ENCODE data around the gene UST.
"Not testable (repeated sequence)": the region's sequence is repeated elsewhere in the genome, so short reads cannot be mapped to it uniquely, and the experiment has no call there.

Gene UST

DNA sequence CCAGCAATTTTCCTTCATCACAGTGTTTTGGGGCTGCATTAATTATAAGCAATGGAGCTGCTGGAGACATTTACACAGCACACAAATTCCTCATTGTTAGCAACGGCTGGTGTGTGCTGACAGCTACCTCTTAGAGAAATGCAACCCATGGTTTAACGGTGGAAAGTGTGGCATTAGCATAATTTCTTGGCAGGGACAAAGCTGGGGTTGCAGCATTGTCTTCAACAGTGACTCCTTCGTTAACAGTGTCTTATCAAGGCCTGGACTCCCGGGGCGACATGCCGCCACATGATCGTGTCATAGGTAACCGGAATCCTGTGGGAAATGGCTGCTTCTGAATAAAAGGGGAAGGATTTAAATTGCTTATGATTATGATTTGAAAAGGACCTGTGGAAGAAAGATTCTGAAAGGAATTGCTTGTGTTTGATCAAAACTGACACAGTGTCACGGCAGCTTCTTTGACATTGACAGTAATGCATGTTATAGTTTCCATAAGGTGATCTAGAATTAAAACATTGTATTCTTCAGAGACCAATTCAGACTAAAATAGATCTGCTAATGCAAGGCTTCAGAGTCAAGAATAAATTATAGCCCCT, 128.0 kb downstream of the UST start:
- no peak for DNase-seq

DNA sequence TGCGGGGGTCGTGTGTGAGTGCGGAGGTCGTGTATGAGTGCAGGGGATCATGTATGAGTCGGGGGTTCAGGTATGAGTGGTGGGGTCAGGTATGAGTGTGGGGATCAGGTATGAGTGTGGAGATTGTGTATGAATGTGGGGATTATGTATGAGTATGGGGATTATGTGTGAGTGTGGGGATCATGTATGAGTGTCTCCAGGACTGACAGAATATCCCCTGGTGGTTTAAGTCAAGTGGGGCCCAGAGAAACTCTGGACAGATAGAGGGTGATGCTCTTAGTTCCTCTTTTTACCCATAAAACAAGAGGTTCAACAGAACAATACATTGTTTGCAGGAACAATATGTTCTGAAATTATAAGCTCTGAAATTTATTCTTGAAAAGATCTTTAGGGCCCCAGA, 131.9 kb downstream of the UST start:
- no peak for DNase-seq

DNA sequence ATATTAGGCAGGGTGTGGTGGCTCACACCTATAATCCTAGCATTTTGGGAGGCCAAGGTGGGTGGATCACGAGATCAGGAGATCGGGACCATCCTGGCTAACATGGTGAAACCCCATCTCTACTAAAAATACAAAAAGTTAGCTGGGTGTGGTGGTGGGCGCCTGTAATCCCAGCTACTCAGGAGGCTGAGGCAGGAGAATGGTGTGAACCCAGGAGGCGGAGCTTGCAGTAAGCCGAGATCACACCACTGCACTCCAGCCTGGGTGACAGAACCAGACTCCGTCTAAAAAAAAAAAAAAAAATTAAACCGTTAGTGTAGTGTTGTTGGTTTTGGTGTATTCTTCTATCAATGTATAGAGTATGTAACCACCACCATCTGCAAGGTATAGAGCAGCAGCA, 133.9 kb downstream of the UST start:
- not testable (repeated sequence) for DNase-seq

DNA sequence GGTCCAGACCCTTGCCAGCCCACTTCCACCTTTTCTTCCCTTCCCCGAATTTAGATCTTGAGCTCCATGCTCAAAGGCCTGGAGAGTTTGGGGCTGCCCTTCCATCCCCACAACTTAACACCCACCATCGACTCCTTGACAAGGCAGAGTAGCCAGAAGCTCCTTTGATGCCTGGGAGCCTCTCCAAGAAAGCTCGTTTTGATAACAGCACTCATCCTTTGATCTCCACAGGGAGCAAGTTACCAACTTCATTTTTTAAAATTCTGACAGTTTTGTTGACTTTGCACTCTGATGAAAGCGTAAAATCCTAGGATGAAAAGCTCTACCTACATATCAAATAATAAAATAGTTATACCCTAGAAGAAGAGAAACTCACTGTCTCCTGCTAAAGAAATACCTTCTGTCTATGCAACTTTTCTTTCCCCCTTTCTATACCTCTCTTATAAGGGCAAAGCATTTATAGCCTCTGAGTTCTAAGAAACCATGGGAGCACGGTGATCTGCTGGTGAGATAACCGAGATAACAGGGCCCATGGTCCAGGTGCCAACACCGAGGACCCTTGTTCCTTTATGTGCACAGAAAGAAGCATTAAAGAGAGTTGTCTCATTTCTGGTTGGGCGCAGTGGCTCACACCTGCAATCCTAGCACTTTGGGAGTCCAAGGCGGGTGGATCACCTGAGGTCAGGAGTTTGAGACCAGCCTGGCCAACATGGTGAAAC, 134.9 kb downstream of the UST start:
- no peak for DNase-seq

DNA sequence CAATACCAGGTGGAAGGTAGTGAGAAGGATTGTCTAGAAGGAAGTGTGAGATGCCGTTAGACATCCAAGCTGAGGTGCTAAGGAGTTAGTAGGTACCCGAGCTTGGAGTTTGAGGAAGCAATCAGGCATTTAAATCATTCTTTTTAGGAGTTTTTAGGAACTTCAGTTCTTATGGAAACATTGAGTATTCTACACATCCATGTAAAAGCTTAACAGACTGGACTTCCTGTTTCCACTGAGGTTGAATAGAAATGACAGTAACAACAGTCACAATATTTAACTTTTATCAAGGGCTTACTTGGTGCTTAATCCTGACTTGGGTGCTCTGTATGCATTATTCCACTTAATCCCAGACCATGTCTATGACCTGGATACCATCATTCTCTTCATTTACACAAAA, 136.4 kb downstream of the UST start:
- no peak for DNase-seq

DNA sequence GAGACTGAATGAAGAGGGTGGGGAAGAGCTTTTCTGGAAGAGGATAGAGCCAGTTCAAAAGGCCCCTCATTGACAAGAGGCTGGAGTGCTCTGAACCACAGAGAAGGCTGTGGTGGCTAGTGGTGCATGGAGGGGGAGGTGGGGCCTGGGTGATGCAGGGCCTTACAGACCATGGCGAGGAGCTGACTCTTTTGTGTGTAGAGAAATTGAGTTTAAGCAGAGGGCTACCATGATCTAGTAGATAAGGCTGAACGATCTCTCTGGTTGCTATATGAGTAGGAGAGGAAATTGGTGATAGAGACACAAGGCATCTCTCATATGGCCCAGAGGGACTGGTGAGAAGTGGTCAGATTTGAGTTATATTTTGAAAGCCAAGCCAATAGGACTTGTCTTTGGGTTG, 137.6 kb downstream of the UST start:
- DNase-seq, result no peak

DNA sequence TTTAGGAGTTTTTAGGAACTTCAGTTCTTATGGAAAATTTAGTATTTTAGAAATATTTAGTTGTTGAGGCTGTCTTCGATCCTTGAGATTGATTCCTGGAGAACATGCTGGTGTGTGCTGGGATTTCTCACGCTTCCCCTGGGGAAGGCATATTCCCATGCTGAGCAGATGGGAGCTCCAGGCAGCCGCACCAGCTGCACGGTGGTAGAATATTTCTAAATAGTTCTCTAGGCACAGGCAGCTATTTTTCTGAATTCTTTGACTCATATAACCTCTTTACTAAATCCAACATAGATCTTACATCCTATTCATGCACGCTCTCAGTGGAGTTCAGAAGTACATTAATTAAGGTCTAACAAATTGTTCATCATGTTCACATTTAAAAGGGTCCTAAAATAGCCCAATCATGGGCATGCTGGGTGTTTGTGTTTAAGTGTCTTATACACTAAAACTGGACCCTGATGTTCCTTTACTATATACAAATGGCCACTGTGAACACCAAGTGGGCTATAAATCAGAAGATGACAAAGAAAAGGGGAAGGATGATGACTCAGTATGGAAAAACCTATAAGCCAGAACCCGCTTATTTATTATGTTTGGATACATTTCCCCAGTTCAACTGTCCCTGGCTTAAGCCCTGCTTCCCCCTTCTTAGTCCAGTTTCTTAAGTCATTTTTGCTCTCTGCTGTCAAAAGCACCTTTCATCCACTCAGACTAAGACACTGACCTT, 138.5 kb downstream of the UST start:
- DNase-seq, result no peak

DNA sequence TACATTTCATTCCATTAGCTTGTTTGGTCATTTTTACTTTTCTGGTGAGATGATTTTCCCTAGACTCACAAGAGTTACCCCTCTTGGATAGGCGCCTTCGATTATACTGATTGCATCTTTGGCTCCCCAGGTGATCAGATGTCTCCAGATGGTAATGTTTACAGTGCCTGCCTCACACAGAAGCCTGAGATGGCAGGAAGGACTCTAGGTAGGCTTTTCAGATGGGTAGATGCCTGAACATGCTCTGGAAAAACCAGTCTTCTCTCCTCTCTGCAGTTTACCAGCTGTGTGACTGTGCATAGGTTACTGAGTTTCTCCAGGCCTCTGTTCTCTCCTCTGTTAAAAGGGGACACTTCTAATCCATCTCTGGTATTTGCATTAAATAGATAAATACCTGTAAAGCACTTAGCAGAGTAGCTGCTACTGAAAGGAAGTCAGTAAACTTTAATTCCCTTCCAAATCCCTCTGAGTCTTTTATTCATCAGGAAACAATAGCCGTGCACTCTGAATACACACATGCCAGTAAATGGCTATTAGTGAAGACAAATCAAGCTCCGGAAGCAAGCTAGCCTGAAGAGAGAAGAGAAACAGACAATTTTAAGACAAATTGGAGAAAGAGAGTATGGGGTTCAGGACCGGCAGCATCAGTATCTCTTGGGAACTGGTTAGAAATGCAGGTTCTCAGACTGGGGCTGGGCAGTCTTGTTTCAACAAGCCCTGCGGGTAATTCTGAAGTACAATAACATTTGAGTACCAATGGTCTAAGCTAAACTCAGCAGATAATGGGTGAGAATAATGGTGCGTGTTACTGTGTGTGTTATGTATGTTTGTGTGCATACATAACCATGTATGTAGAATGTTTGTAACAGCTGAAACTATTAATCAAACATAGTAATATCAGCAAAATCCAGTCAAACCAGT, 139.4 kb downstream of the UST start:
- no peak for DNase-seq

DNA sequence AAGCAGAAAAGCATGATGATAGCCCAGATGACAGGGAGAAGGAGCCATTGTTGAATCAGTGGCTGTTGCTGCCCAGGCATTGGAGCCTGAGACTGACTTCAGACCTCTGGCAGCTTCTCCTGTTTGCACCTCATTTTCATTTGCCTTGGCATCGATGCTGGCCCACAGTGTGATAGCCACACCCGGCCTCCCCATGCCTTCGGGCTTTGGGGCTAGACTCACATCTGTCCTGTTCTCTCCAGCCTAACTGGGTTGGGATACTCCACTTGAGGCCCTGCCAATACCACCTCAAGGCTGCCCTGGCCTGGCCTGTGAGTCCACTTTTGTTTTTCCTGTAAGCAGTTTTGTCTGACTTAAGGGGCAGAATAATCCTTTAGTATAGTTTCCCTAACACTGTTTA, 140.4 kb downstream of the UST start:
- no peak for DNase-seq

DNA sequence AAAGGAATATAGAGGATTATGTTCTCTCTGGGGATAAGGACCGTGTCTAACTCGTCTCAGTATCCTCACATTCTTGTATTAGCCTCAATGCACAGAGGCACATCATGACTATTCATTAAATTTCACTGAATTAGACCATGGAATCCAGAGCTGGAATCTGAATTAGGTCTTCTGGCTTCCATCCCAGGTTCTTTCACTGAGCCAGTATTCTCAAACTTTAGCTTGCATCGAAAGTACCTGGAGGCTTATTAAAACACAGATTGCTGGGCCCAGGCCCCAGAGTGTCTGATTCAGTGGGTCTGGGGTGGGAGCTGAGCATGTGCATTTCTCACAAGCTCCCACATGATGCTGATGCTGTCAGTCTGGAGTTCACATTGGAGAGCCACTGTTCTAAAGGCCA, 142.0 kb downstream of the UST start:
- DNase-seq, result no peak

DNA sequence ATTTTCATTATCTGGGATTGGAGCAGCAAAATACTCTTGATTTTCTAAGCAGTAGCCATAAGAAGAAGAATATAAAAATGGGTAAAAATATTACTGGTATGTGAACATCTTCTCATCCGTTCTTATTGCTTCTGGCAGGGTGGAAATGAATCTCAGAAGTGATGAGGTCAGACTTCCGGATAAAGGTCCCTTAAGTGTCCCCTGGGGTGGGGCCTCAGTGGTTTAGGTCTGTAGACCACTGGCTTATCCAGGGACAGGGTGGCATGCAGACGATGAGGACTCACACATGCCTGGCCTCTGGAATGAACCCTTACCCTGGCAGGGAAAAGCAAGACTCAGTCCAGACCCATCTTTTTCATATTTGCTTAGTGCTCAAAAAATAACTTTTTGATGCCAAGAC, 143.3 kb downstream of the UST start:
- DNase-seq, result no peak

DNA sequence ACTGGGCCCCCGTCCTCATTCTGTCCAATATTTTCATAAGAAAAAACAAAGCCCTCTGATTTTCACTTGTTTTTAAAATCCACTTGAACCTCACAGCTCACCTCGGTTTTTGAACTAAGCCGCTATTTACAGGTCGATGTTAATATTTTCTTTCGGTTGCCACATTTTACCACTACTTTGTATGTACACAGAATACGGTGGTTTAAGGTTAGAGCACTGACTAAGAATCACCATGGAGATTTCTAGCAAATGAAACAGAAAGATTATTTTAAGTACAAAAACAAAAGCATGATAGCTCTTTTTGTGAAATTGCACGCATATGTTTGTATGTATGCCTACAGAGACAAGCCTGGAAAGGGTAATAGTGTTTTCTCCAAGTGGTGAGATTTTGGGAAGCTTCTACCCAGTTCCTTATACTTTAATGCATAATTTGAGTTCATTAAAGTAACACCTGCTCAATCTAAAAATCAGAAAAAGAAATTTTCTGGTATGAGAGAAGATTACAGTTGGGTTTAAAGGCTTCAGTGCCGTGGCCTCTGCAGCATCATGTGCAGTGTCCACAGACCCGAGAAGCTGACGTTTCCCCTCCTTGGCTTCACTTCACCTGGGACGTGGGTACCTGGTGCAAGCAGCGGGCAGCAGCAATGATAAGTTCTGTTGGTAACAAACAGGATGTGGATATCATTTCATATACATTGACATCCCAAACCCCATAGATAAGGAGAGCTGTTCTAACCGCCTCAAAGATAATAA, 144.0 kb downstream of the UST start:
- no peak for DNase-seq

DNA sequence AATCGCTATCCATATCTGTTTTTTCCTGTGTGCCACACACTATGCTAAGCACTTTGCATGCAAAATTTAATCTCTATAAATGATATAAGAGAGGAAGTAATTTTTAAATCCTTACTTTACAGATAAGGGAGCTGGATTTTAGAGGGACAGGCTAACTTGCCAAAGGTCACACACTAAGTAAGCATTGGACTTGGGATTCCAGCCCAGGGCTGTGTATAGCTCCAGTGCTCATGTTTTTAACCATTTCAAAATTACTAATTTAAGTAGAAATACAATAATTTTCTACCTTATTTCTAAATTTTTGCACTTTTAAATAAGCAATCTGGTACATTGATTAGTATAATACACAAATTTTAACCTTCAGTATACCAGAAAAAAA, 144.6 kb downstream of the UST start:
- no peak for DNase-seq

DNA sequence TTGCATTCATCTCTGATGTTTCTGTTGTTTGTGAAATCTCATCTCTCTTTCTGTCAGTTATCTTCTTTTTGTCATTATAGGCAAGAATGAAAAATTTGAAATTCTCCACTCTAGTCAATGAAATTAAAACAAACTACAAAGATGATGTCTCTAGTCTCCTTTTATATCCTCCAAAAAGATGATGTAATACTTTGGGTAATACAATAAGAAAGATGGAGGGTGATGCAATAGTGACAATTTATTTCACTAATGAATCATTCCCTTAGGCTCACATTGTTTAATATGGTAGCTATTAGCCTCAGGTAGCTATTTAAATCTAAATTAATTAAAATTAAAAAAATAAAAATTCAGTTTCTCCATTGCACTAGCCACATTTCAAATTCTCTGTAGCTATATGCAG, 145.4 kb downstream of the UST start:
- no peak for DNase-seq

DNA sequence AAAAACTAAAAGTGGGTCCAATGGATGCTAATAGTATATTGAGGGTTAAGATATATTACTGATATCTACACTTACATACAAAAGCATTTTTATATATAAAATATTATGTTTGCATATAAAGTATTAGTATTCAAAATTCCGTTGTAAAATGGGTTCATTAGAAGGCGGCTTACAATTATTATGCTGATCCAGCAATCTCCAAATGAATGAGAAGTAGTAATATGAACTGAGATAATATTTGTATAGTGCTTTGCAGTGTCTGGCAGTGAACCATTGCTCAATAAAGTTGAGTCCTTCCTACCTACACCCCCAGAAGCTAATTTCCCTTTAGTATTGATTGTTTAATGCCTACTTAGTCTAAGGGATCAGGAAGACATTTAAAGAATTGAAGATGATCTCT, 146.2 kb downstream of the UST start:
- DNase-seq, result no peak

DNA sequence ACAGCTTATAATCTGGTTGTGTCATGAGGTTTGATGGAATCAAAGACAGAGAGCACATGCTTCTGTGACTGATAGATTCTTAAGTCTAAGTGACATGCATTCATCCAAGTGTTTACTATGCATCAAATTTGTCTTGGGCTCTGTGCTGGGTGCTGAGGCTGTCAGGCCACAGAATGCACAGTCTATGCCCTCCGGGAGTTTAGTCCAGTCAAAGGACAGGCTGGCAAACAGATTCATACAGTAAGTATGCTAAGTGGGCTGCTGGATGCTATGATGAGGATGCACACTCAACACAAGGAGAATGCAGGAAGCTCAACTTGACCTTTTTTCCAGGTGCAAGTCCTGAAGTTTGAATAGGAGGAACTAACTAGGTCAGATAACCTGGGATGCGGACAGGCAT, 146.7 kb downstream of the UST start:
- DNase-seq, result no peak

DNA sequence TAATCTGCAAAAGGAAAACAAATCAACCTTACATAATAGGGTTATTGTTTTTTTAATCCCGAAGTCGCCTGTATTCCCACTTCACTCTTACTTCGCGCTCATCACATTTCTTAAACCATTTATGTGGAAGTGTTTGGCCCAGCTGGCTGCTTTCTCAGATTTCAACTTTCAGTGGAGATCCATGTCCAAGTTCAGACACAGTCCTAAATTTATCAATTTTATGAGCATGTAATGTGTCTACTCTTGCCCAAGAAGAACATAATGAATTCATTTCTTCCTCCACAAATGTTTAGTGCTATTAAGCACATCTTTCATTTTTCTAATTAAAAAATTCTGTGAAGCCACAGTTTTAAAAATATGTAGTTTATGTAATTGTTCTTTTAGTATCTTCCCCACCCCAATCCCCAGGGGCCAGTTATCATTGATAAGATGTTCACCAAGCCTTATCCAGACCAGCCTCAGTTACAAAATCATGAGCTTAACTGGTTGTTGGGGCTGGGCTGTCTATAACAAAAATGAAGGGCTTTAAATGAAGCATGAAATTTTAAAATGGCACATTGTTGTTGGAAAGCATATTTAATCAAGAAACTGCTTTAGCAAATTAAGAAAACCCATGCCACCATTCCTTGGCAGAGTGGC, 151.7 kb downstream of the UST start:
- DNase-seq, result no peak

DNA sequence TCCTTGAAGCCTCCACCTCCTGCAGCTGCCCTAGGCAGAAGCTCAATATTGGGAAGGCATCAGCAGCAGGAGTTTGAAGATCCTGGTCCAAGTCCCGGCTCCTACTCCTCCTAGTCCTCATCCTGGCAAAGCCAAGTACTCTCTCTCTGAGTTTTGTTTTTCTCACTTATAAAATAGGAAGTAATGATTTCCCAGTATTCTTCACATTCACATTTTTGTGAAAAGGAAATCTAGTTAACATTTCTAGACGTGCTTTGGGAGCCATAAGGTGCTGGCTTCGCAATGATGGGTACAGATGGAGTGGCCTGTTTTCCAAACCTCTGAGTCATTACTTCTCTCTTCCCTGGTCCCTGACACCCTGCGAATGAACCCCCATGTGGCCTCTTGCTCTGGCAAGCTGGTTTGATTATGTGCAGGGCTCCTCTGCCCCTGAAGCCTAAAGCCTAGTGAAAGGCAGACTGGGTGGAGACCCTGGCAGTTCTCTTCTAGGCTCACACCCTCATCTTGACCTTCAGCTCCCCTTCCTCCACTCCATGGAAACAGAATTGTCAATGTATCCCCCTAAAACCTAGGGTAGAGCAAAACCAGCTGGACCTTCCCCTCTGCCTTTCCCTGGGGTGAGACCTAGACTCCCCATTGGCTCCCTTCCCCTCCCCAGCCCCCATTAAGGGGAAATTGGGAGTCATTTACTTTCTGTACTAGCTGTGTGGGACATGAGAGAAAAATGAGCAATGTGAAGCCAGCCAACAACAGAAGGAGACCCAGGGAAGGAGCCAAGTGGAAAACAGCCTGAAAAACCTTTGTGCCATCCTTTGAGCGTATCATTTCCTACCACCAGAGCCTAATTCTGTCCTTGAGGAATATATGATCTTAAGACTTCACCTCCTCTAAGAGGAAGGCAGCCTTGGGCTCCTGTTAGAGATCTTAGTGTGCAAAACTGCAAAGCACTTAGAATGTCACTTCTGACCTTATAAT, 158.4 kb downstream of the UST start:
- no peak for DNase-seq

DNA sequence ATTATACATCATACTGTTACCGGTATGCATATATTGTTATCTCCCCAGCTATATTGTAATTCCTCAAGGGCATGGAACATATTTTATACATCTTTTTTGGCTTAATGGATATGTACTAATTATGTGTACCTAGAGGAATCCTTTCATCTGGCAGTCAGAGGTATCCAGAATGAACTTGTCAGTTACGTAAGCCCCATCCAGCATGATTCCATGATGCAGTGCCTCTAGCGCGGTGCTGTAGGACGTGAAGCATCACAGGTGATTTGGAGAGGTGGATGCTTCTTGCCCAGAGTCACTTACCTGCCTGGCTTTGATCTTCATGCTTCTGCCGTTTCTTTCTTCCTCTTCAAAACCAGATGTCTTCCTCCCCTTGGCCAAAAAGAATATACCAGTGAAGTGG, 159.1 kb downstream of the UST start:
- DNase-seq, result no peak

DNA sequence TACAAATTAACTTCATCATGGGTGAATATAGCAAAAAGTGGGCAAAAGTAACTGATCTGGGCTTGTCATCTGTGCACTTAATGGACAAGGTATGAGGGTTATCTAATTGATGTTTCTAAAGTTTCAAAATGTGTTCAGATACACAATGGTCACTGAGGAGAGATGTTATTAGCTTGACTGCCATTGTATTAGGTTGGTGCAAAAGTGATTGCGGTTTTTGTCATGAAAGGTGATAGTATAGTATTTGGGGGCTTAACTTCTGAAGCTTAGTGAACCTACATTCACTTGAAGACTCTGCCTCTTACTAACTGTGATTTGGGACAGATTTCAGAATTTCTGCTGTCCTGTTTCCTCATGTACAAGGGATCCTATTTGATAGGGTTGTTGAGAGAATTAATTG, 159.6 kb downstream of the UST start:
- DNase-seq, result no peak

DNA sequence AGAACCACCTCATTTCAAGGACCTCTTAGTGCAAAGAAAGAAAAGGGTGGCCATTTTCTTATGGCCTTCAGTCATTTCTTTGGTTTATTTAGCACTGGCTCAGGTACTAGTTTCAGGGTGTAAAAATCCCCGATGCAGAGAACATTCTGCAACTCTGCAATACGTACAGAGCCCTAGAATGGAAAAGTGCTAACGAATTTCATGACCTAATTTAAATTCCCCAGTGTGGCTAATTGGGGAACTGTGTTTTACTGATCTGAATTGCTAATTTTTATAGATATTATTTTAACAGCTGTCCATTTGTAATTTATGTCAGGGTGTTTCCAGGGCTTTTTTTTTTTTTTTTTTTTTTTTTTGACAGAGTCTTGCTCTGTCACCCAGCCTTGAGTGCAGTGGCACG, 160.7 kb downstream of the UST start:
- DNase-seq, result no peak

Measured in CD4-positive, alpha-beta T cell treated with Interleukin-1 beta for 1 hour (primary cell).